ENCODE measurements around the gene SGF29. TPM values are rescaled to one million over a fixed set of nuclear protein-coding genes. Genes with fewer than 3 reads are reported as not detected.

Gene SGF29
- total and polyA plus RNA-seq, 4 donors, result 17.8 to 46.6 (median 24.4) TPM

GRCh38 chr16:28574925-28575324 is 21.2 kb downstream of the SGF29 start:
- no peak for ATAC-seq (ENCODE audit: insufficient read depth, low FRiP score)
- DNase-seq, result no peak
- WGBS, 2 donors, result 92 to 96% methylated on average over 2 of the region's 2 CpGs

GRCh38 chr16:28575446-28576109 is 21.9 kb downstream of the SGF29 start:
- WGBS, 2 donors, result 94 to 95% methylated on average over 8 of the region's 8 CpGs
- Histone ChIP-seq H3K4me1 (ENCODE audit: control insufficient read depth in 5 of 5, insufficient read depth in 5 of 5, low read length in 5 of 5) (peaks cover 6 to 20% (median 14%) of the 10 kb centered on the region in 5 donors), H3K27me3 (ENCODE audit: control insufficient read depth in 3 of 3, insufficient read depth in 3 of 3, low read length in 2 of 3) (no peaks in the 10 kb centered on the region), H3K9ac (ENCODE audit: insufficient read depth in 1 of 2, low read length in 2 of 2) (no peak overlapping the region), H3K9me3 (ENCODE audit: control insufficient read depth in 4 of 4, insufficient read depth in 3 of 4, low read length in 3 of 4) (peaks cover 0 to 1% (median 0%) of the 10 kb centered on the region in 4 donors), H3K4me3 (no peak overlapping the region), H3K36me3 (ENCODE audit: control insufficient read depth in 4 of 4, insufficient read depth in 4 of 4, low read length in 4 of 4) (peaks cover 0 to 4% (median 0%) of the 10 kb centered on the region in 4 donors), H3K27ac (ENCODE audit: low read depth in 1 of 2, low read length in 1 of 2) (no peak overlapping the region)
- no peak for TF ChIP-seq CTCF (IDR thresholded peaks at IDR 0.05; ENCODE audit: control extremely low read depth, extremely low read depth)
- DNase-seq (no peak), ATAC-seq (ENCODE audit: insufficient read depth, low FRiP score) (no peak)

More at GRCh38 chr16:28574925-28575324, 21.2 kb downstream of the SGF29 start:
- Histone ChIP-seq H3K27me3 (ENCODE audit: control insufficient read depth in 3 of 3, insufficient read depth in 3 of 3, low read length in 2 of 3) (no peaks in the 10 kb centered on the region), H3K4me1 (ENCODE audit: control insufficient read depth in 5 of 5, insufficient read depth in 5 of 5, low read length in 5 of 5) (peaks cover 6 to 21% (median 14%) of the 10 kb centered on the region in 5 donors), H3K4me3 (no peak overlapping the region), H3K27ac (ENCODE audit: low read depth in 1 of 2, low read length in 1 of 2) (no peak overlapping the region), H3K9me3 (ENCODE audit: control insufficient read depth in 4 of 4, insufficient read depth in 3 of 4, low read length in 3 of 4) (peaks cover 0 to 1% (median 0%) of the 10 kb centered on the region in 4 donors), H3K36me3 (ENCODE audit: control insufficient read depth in 4 of 4, insufficient read depth in 4 of 4, low read length in 4 of 4) (no peaks in the 10 kb centered on the region), H3K9ac (ENCODE audit: insufficient read depth in 1 of 2, low read length in 2 of 2) (no peak overlapping the region)
- no peak for TF ChIP-seq CTCF (IDR thresholded peaks at IDR 0.05; ENCODE audit: control extremely low read depth, extremely low read depth)

GRCh38 chr16:28580726-28581315 is 27.1 kb downstream of the SGF29 start:
- no peak for TF ChIP-seq CTCF (IDR thresholded peaks at IDR 0.05; ENCODE audit: control extremely low read depth, extremely low read depth)
- DNase-seq, result no peak
- Histone ChIP-seq H3K9ac (ENCODE audit: insufficient read depth in 1 of 2, low read length in 2 of 2) (no peak overlapping the region), H3K9me3 (ENCODE audit: control insufficient read depth in 4 of 4, insufficient read depth in 3 of 4, low read length in 3 of 4) (no peaks in the 10 kb centered on the region), H3K36me3 (ENCODE audit: control insufficient read depth in 4 of 4, insufficient read depth in 4 of 4, low read length in 4 of 4) (peaks cover 4 to 29% (median 11%) of the 10 kb centered on the region in 4 donors), H3K4me3 (no peak overlapping the region), H3K4me1 (ENCODE audit: control insufficient read depth in 5 of 5, insufficient read depth in 5 of 5, low read length in 5 of 5) (peaks cover 0 to under 1% (median 0%) of the 10 kb centered on the region in 5 donors), H3K27me3 (ENCODE audit: control insufficient read depth in 3 of 3, insufficient read depth in 3 of 3, low read length in 2 of 3) (no peaks in the 10 kb centered on the region), H3K27ac (ENCODE audit: low read depth in 1 of 2, low read length in 1 of 2) (no peak overlapping the region)
- no peak for ATAC-seq (ENCODE audit: insufficient read depth, low FRiP score)
- WGBS, 2 donors, result 97% methylated on average over 15 of the region's 15 CpGs
